Activated CD4-positive, alpha-beta T cell treated with anti-CD3 and anti-CD28 coated beads for 36 hours (primary cell): ENCODE results near the gene MYOD1. TPM values are rescaled to one million over a fixed set of nuclear protein-coding genes. Genes with fewer than 3 reads are reported as not detected.

ENCODE experiments used
- ATAC-seq: fragments of 200-7000 bp; cut with Tn5 transposase; one replicate; pipeline ENCODE4 v1.10.0; 2021; ENCODE audit warnings: mild to moderate bottlenecking, moderate library complexity
- CTCF ChIA-PET: fragments of 350-600 bp; sonication (Branson Sonifier 250); formaldehyde crosslinking; loops from one replicate; lab custom pipeline; 2021; ENCODE audit warnings: antibody characterized with exemption; lab: Charles Lee
- POLR2A ChIA-PET: fragments of 350-600 bp; sonication (Branson Sonifier 250); formaldehyde crosslinking; loops from one replicate; lab custom pipeline; 2021; ENCODE audit warnings: antibody characterized with exemption, inconsistent platforms; lab: Charles Lee
- DNase-seq: peaks from one replicate; pipeline ENCODE4 v3.0.0-alpha.2; 2020
- H3K27ac Mint-ChIP-seq: one replicate; pipeline ENCODE4 v1.8.0; 2021; ENCODE audit warnings: mixed read lengths
- H3K27me3 Mint-ChIP-seq: one replicate; pipeline ENCODE4 v1.8.0; 2021; ENCODE audit warnings: mixed read lengths
- H3K36me3 Mint-ChIP-seq: one replicate; pipeline ENCODE4 v1.8.0; 2021; ENCODE audit warnings: low read depth, mixed read lengths
- H3K4me1 Mint-ChIP-seq: one replicate; pipeline ENCODE4 v1.8.0; 2021; ENCODE audit warnings: mixed read lengths
- H3K4me3 Mint-ChIP-seq: one replicate; pipeline ENCODE4 v1.8.0; 2021; ENCODE audit warnings: mild to moderate bottlenecking, moderate library complexity, mixed read lengths
- H3K9me3 Mint-ChIP-seq: one replicate; pipeline ENCODE4 v1.8.0; 2021; ENCODE audit warnings: low read depth, mixed read lengths
- intact Hi-C, 2 experiments: fragments of 100-400 bp; cut with DNase I in 1 of 2; cut with micrococcal nuclease in 1 of 2; formaldehyde crosslinking; loops; one replicate each; pipeline versions ENCODE4 v1.14.2 to v1.15.1; 2022 to 2024; cut with DNase I, micrococcal nuclease
- total RNA-seq, 2 experiments: library from RNA; stranded (reverse); gene quantifications; one replicate each; pipeline ENCODE4 v1.2.3, GENCODE V29; 2021

The MYOD1 gene
- total RNA-seq, 2 experiments from 2014 or later = not detected

GRCh38 chr11:17736930-17737817 is 17.8 kb downstream of the MYOD1 start:
- ATAC-seq = no peak
- DNase-seq = no peak
- Mint-ChIP-seq H3K4me3 (no peak overlapping the region), H3K9me3 (no peaks in the 10 kb centered on the region), H3K27ac (no peak overlapping the region), H3K36me3 (no peaks in the 10 kb centered on the region), H3K27me3 (peaks cover 41% of the 10 kb centered on the region), H3K4me1 (peaks cover 5% of the 10 kb centered on the region)
- POLR2A ChIA-PET = no interaction called here
- intact Hi-C loops = no loop called here
- CTCF ChIA-PET = no interaction called here

DNA sequence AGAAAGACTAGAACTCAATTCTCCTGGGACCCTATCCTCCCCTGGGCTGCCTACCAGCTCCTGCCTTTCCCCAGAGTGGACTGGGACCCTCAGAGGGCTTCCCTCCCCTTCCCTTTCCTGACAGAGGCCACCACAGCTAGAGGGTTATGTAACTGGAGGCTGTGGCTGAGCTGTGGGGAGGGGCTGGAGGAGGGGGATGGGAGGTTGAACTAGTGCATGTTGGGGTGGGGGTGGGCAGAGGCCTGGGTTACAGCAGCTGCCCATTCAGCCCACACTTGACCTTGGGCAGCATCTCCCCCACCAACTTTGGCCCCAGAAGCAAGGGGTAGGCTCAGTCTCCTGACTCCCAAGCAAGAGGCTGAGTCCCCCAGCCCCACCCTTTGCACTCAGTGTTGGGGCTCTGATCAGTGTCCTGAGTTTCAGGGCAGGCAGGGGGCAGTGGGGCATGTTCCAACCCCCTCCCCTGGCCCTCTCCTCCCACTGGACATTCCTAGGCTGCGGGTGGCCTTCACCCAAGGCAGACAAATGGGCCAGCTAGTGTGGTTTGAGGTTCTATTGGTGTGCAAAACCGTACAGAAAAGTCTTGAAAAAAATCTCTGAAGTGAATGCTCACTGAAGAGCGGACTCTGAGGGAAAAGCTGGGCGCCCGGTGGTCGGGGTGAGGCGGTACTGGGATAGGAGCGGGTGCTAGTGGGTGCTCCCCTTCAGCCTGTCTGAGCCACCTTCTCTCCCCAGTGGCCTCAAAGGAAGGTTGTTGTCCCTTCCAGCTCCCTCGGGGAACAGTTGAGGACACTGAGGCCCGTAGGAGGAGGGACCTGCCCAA is 19.0 kb downstream of the MYOD1 start:
- H3K4me3 Mint-ChIP-seq = no peak overlapping the region
- no peaks in the 10 kb centered on the region for H3K9me3 Mint-ChIP-seq
- H3K27ac Mint-ChIP-seq = no peak overlapping the region
- ATAC-seq = no peak
- H3K4me1 Mint-ChIP-seq = peaks cover 5% of the 10 kb centered on the region
- DNase-seq = no peak
- peaks cover 30% of the 10 kb centered on the region for H3K27me3 Mint-ChIP-seq
- intact Hi-C loops = no loop called here
- H3K36me3 Mint-ChIP-seq = no peaks in the 10 kb centered on the region
- ChIA-PET POLR2A (no interaction called here), CTCF (interaction anchor here (0.7 to 0.9 kb wide), 2 partner anchors 88 to 111 kb away, joined by 3 read pairs; no protein-coding TSS in a partner anchor)

- DNase-seq (no peak), ATAC-seq (no peak)
- H3K4me3 Mint-ChIP-seq = no peak overlapping the region
- H3K9me3 Mint-ChIP-seq = no peaks in the 10 kb centered on the region
- H3K27ac Mint-ChIP-seq = no peak overlapping the region
- ChIA-PET CTCF (interaction anchor here (1.6 kb wide), 1 partner anchor 11 kb away, joined by 4 read pairs; no protein-coding TSS in a partner anchor), POLR2A (no interaction called here)
- H3K4me1 Mint-ChIP-seq = no peaks in the 10 kb centered on the region
- H3K36me3 Mint-ChIP-seq = no peaks in the 10 kb centered on the region
- peaks cover 22% of the 10 kb centered on the region for H3K27me3 Mint-ChIP-seq
- intact Hi-C loops = no loop called here
Measured at GRCh38 chr11:17739945-17740338, 20.6 kb downstream of the MYOD1 start.

DNA sequence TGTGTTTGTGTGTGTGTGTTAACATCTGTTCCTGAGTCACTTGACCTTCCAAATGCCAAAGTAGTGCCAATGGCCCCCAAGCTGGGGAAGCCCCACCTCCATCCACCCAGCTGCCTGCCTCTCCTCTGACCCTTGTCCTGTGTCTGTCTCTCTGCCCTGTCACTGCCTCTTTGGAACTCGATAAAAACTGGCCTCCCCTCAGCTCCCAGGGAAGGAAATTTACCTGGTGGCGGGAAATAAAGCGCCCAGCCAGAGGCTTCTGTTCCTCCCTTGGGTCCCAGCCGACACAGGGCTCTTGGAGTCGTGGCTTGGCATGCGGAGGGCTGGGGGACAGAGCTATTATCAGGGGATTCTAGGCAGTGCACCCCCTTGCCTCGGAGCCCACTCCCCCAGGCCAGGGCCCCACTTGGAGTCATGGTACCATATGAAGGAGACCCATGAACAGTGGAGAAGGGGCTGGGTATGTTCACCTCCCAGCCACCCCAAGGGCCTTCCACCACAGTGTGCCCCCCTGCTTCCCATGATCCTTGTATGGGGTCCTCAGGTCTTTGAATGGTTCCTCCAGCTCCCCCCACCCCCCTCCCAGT is 21.4 kb downstream of the MYOD1 start:
- intact Hi-C loops = no loop called here
- H3K9me3 Mint-ChIP-seq = no peaks in the 10 kb centered on the region
- H3K27ac Mint-ChIP-seq = no peak overlapping the region
- CTCF ChIA-PET = interaction anchor here (1.6 kb wide), 1 partner anchor 11 kb away, joined by 4 read pairs; no protein-coding TSS in a partner anchor
- H3K4me3 Mint-ChIP-seq = no peak overlapping the region
- peaks cover 22% of the 10 kb centered on the region for H3K27me3 Mint-ChIP-seq
- POLR2A ChIA-PET = interaction anchor here (0.7 kb wide), 1 partner anchor 456 kb away, joined by 3 read pairs; no protein-coding TSS in a partner anchor
- H3K4me1 Mint-ChIP-seq = no peaks in the 10 kb centered on the region
- H3K36me3 Mint-ChIP-seq = no peaks in the 10 kb centered on the region
- DNase-seq = no peak
- ATAC-seq = no peak

- ChIA-PET POLR2A (no interaction called here), CTCF (interaction anchor here (1.4 kb wide), 1 partner anchor 10 kb away, joined by 4 read pairs; no protein-coding TSS in a partner anchor)
- H3K9me3 Mint-ChIP-seq = no peaks in the 10 kb centered on the region
- no peaks in the 10 kb centered on the region for H3K36me3 Mint-ChIP-seq
- H3K27me3 Mint-ChIP-seq = peaks cover 21% of the 10 kb centered on the region
- DNase-seq (no peak), ATAC-seq (no peak)
- intact Hi-C loops = no loop called here
- H3K27ac Mint-ChIP-seq = no peak overlapping the region
- no peak overlapping the region for H3K4me3 Mint-ChIP-seq
- no peaks in the 10 kb centered on the region for H3K4me1 Mint-ChIP-seq
Measured at GRCh38 chr11:17741487-17741886, 22.1 kb downstream of the MYOD1 start.

GRCh38 chr11:17742019-17742418 is 22.6 kb downstream of the MYOD1 start:
- Mint-ChIP-seq H3K4me3 (no peak overlapping the region), H3K27ac (no peak overlapping the region), H3K4me1 (no peaks in the 10 kb centered on the region), H3K36me3 (no peaks in the 10 kb centered on the region), H3K27me3 (peaks cover 15% of the 10 kb centered on the region), H3K9me3 (no peaks in the 10 kb centered on the region)
- ATAC-seq (no peak), DNase-seq (no peak)
- ChIA-PET CTCF (interaction anchor here (1.4 kb wide), 1 partner anchor 11 kb away, joined by 4 read pairs; no protein-coding TSS in a partner anchor), POLR2A (no interaction called here)
- intact Hi-C loops = no loop called here

- ChIA-PET CTCF (interaction anchor here (1.6 kb wide), 1 partner anchor 12 kb away, joined by 14 read pairs; no protein-coding TSS in a partner anchor), POLR2A (no interaction called here)
- no peak for ATAC-seq
- Mint-ChIP-seq H3K4me3 (no peak overlapping the region), H3K27ac (no peak overlapping the region), H3K27me3 (peaks cover 10% of the 10 kb centered on the region), H3K9me3 (no peaks in the 10 kb centered on the region), H3K4me1 (no peaks in the 10 kb centered on the region), H3K36me3 (no peaks in the 10 kb centered on the region)
- no peak for DNase-seq
- intact Hi-C loops = no loop called here
Measured at GRCh38 chr11:17743026-17743807, 23.8 kb downstream of the MYOD1 start.

DNA sequence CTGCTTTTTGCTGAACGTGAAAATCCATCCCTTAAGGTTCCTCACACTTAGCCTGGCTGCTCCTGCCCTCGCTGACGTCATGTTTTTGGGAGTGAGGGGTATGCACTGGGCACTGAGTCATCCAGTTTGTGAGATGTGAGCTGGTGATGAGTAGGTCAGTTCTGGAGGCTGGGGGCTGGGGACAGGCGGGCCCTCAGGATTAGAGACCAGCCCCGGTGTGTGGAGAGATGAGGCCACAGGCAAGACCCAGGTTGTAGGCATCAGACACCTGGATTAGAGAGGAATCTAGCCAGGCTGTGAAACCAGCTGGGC is 24.4 kb downstream of the MYOD1 start:
- ATAC-seq = no peak
- no peak overlapping the region for H3K4me3 Mint-ChIP-seq
- intact Hi-C loops = no loop called here
- H3K27me3 Mint-ChIP-seq = peaks cover 7% of the 10 kb centered on the region
- no peaks in the 10 kb centered on the region for H3K36me3 Mint-ChIP-seq
- H3K4me1 Mint-ChIP-seq = no peaks in the 10 kb centered on the region
- ChIA-PET CTCF (interaction anchor here (1.6 kb wide), 1 partner anchor 13 kb away, joined by 14 read pairs; no protein-coding TSS in a partner anchor), POLR2A (no interaction called here)
- no peak overlapping the region for H3K27ac Mint-ChIP-seq
- DNase-seq = no peak
- no peaks in the 10 kb centered on the region for H3K9me3 Mint-ChIP-seq

DNA sequence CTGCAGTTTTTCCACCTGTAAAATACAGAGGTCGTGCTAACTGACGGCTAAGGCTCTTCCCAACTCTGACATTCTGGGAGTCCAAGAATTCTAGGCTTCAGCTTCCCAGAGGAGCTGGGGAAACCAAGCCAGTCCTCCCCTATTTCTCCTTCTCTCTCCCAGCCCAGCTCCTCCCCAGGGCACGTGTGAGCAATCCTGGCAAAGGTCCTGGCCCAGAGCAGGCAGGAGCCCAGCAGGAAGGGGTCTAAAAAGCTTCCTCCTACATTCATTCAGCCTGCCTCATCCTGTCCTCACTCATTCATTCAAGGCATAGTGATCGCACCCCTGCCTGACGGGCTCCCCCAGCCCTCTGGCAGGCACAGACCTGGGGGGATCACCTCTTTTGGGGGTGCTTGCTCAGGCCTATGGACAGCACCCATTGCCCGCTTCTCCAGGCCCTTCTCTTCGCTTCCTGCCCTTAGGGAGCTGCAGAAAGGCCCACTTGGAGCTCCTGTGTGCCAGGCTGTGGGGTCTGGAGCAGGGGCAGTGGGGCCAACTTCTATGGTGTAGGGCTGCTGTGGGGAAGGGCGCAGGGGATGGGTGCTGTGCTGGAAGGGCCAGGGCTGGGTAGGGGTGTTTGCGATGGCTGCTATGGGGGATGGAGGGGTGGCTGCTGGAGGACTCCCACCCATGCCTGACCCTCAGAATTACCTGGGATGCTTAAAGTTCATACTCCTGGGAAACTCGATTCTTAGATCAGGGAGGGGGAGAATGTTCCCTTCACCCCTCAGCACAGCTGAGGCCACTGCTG is 25.0 kb downstream of the MYOD1 start:
- ChIA-PET CTCF (interaction anchor here (1.6 kb wide), 1 partner anchor 13 kb away, joined by 14 read pairs; no protein-coding TSS in a partner anchor), POLR2A (no interaction called here)
- Mint-ChIP-seq H3K4me3 (no peak overlapping the region), H3K9me3 (no peaks in the 10 kb centered on the region), H3K27me3 (peaks cover 7% of the 10 kb centered on the region), H3K27ac (no peak overlapping the region), H3K4me1 (no peaks in the 10 kb centered on the region), H3K36me3 (no peaks in the 10 kb centered on the region)
- DNase-seq (no peak), ATAC-seq (no peak)
- intact Hi-C loops = no loop called here

DNA sequence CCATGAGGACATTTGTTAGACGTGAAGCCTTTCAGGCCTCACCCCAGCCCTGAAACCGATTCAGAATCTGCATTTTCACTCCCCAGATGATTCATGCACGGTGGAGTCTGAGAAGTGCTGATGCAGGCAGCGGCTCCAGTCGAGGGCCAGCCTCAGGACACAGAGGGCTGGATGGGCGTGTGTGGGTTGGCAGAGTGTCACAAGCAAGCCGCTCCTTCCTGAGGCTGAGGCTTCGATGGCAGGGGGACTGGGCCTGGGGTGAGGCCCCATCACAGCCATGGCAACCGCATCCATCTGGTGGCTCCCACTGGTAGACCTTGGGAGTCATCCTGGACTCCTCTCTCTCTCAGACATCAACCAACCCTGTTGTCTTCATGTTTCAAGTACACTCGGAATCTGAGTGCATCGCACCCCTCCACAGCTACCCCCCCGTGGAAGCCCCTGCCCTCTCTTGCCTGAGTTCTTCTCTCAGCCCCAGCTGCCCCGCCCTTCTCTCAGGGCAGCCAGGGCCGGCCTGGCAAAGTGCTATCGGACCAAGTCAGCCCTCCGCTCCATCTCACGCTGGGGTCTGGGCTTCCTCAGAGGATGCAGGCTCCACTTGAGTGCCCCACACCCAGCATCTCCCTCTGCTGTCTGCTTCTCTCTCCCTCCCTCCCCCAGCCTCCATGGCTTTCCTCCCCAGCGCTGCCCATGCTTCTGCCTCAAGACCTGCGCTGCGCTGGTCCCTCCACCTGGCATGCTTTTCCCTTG is 25.8 kb downstream of the MYOD1 start:
- no peaks in the 10 kb centered on the region for H3K9me3 Mint-ChIP-seq
- no peak for ATAC-seq
- H3K36me3 Mint-ChIP-seq = no peaks in the 10 kb centered on the region
- ChIA-PET CTCF (no interaction called here), POLR2A (no interaction called here)
- no peak overlapping the region for H3K4me3 Mint-ChIP-seq
- no peak overlapping the region for H3K27ac Mint-ChIP-seq
- intact Hi-C loops = no loop called here
- no peak for DNase-seq
- H3K4me1 Mint-ChIP-seq = no peaks in the 10 kb centered on the region
- peaks cover 6% of the 10 kb centered on the region for H3K27me3 Mint-ChIP-seq
